ENCODE results near the gene SYNGR3. TPM values are rescaled to one million over a fixed set of nuclear protein-coding genes. Genes with fewer than 3 reads are reported as not detected.
A peak's percentile ranks its signal among the peaks of the same experiment; 100 is the strongest.

SYNGR3 gene
- 11.9 and 12.1 TPM in 2 replicates for total RNA-seq (2021)
- long read RNA-seq, transcript SYNGR3-202 (3 exons, 1,743 nt): major isoform, 7 of 23 reads
- long read RNA-seq, transcript SYNGR3-204 (2 exons, 752 nt): major isoform, 7 of 23 reads
- long read RNA-seq, partial matches to known transcripts: 0 of 23 reads
- long read RNA-seq, other reads (novel, unspliced or antisense): 6 of 23 reads

GRCh38 chr16:1989209-1990100 is at the start of gene SYNGR3:
Gene SYNGR3 (plus strand): TSS chr16:1989970. CDS start chr16:1990103, 133 bp downstream.
- Histone ChIP-seq H3K23me2 (ENCODE audit: insufficient read length, low read depth, low read length, poor library complexity, severe bottlenecking) (peaks cover 25% of the 10 kb centered on the region), H3K14ac (ENCODE audit: insufficient read depth, low read length) (peak within 1 kb of the TSS; percentile 70), H2AFZ (ENCODE audit: low read length) (no peak within 1 kb of the TSS), H4K5ac (ENCODE audit: insufficient read length, low read depth, low read length) (no peak within 1 kb of the TSS), H2BK12ac (ENCODE audit: insufficient read length, low read depth, low read length) (no peak within 1 kb of the TSS), H2BK15ac (ENCODE audit: low read depth, low read length) (no peak within 1 kb of the TSS; the same call in 1 of the 2 replicates), H3K56ac (ENCODE audit: insufficient read length, low read depth, low read length) (no peak within 1 kb of the TSS), H2BK120ac (ENCODE audit: low read depth, low read length, poor library complexity, severe bottlenecking) (no peak within 1 kb of the TSS), H3K4me2 (ENCODE audit: insufficient read depth, insufficient read length, low read length) (peak within 1 kb of the TSS; percentile 53), H3T11ph (ENCODE audit: low read length) (no peak within 1 kb of the TSS), H4K8ac (replicated peaks; ENCODE audit: insufficient read length, low read depth, low read length) (no peak within 1 kb of the TSS), H2BK20ac (ENCODE audit: low read depth, low read length, poor library complexity, severe bottlenecking) (no peak within 1 kb of the TSS), H3K18ac (ENCODE audit: insufficient read length, low read depth, low read length) (no peak within 1 kb of the TSS), H3K9me3 (ENCODE audit: control insufficient read depth, low read depth, low read length) (no peaks in the 10 kb centered on the region), H3K4ac (ENCODE audit: low read depth, low read length) (no peak within 1 kb of the TSS), H3K79me1 (ENCODE audit: insufficient read depth, low read depth, low read length, poor library complexity, severe bottlenecking) (no peaks in the 10 kb centered on the region), H3K23ac (ENCODE audit: insufficient read length, low read depth, low read length) (no peak within 1 kb of the TSS), H3K4me1 (ENCODE audit: insufficient read depth, low read length) (no peaks in the 10 kb centered on the region; the same call in 1 of the 2 replicates), H2BK5ac (ENCODE audit: insufficient read length, low read length) (no peak within 1 kb of the TSS), H2AK5ac (ENCODE audit: insufficient read length, low read length) (no peak within 1 kb of the TSS), H3K27ac (ENCODE audit: insufficient read length, low read depth, low read length) (no peak within 1 kb of the TSS), H4K20me1 (ENCODE audit: control insufficient read depth, insufficient read depth, insufficient read length) (peaks cover 2% of the 10 kb centered on the region), H3K9ac (ENCODE audit: extremely low read depth, insufficient read length, low read length) (no peak within 1 kb of the TSS), H3K79me2 (ENCODE audit: insufficient read depth, low read length) (no peaks in the 10 kb centered on the region; the same call in 1 of the 2 replicates), H4K91ac (ENCODE audit: insufficient read length, low read depth, low read length) (no peak within 1 kb of the TSS), H3K27me3 (ENCODE audit: insufficient read depth, low read length) (peaks cover 15% of the 10 kb centered on the region; the same call in 1 of the 2 replicates)
- no peak for TF ChIP-seq CTCF (conservative IDR thresholded peaks at IDR 0.05)
- Mint-ChIP-seq H3K27me3 (ENCODE audit: low read depth) (peaks cover 42% of the 10 kb centered on the region), H3K27ac (peak within 1 kb of the TSS in 1 of 3 experiments; percentile 57; a peak in 1 of 7 replicates), H3K9me3 (no peaks in the 10 kb centered on the region; a peak in 1 of 5 replicates), H3K36me3 (ENCODE audit: insufficient read depth in 1 of 3, low read depth in 3 of 3) (peaks cover 0 to 20% (median 18%) of the 10 kb centered on the region in 3 experiments; a peak in 6 of 7 replicates), H3K4me1 (peaks cover 22 to 28% of the 10 kb centered on the region in 2 experiments), H3K4me3 (peak within 1 kb of the TSS; percentile 66 to 84)
- peak; percentile 60 for DNase-seq
- no CpG with 5 or more reads among the region's 67 CpGs for WGBS (ENCODE audit: extremely low coverage, insufficient read length, low lambda C conversion rate)
